Adrenal gland (tissue), 12 donors: Measurements from ENCODE around the gene CATSPER3. TPM values are rescaled to one million over a fixed set of nuclear protein-coding genes. Genes with fewer than 3 reads are reported as not detected.

ENCODE experiments used
- DNase-seq, 7 donors: peaks; one replicate each; pipeline ENCODE4 v3.0.0-alpha.2; 2019 to 2020
- H3K27ac ChIP-seq, 5 donors: fragments of 200-600 bp; sonication (generic) in 4 of 5; 1 replicate in 3 of 5; 2 replicates in 2 of 5; pipeline versions ENCODE4 v1.5.1 to v1.8.0; 2016 to 2020; ENCODE audit warnings: mild to moderate bottlenecking in 1 of 5
- H3K27me3 ChIP-seq: fragments of 200-600 bp; 2 replicates; pipeline ENCODE4 v1.8.0; 2021
- H3K36me3 ChIP-seq, 2 donors: fragments of 200-600 bp; replicated peaks in 1 of 2; 1 replicate in 1 of 2; 2 replicates in 1 of 2; pipeline versions ENCODE4 v1.5.1 to v1.8.0; 2018 to 2022
- H3K4me1 ChIP-seq, 2 donors: fragments of 200-600 bp; replicated peaks in 1 of 2; 1 replicate in 1 of 2; 2 replicates in 1 of 2; pipeline versions ENCODE4 v1.5.1 to v1.8.0; 2018 to 2021
- H3K4me3 ChIP-seq, 4 donors: fragments of 200-600 bp; sonication (generic) in 3 of 4; one replicate each; pipeline ENCODE4 v1.5.1; 2016 to 2018
- H3K9me3 ChIP-seq, 3 donors: fragments of 200-600 bp; sonication (generic) in 1 of 3; replicated peaks in 1 of 3; 1 replicate in 2 of 3; 2 replicates in 1 of 3; pipeline versions ENCODE4 v1.5.1 to v1.8.0; 2016 to 2021
- CTCF ChIP-seq, 6 experiments: fragments of 450-650 bp in 4 of 6; fragments of 200-600 bp in 2 of 6; sonication (generic) in 1 of 6; IDR thresholded peaks; 1 replicate in 5 of 6; 2 replicates in 1 of 6; pipeline versions ENCODE4 v1.5.1 to v1.8.0; 2016 to 2021; ENCODE audit warnings: antibody characterized with exemption in 6 of 6, mild to moderate bottlenecking in 2 of 6, moderate library complexity in 1 of 6
- POLR2A ChIP-seq, 2 donors: fragments of 450-650 bp; IDR thresholded peaks; one replicate each; pipeline ENCODE4 v1.6.1; 2017; ENCODE audit warnings: antibody characterized with exemption in 2 of 2, mild to moderate bottlenecking in 2 of 2, moderate library complexity in 1 of 2
- WGBS, 4 donors: extraction: QIAGEN DNeasy Blood & Tissue Kit in 2 of 4; methylation state at CpG; one replicate each; pipeline versions ENCODE4 v1.1.5 to v1.1.7; 2013 to 2017; 5-methylcytosine and 5-hydroxymethylcytosine counted together
- intact Hi-C, 2 donors: fragments of 100-400 bp; cut with DNase I; formaldehyde crosslinking; loops; one replicate each; pipeline versions ENCODE4 v1.14.1 to v1.15.0; 2022 to 2023
- polyA plus RNA-seq, 3 donors: library from polyadenylated mRNA; stranded (reverse); fragments of 200-250 nt in 2 of 3; fragments of 350-450 nt in 1 of 3; fragmentation: Illumina TruSeq in 1 of 3; extraction: RNeasy Lipid Tissue Mini Kit (QIAGEN cat#74804) in 1 of 3; gene quantifications; one replicate each; pipeline ENCODE4 v1.2.3, GENCODE V29; 2013 to 2014
- total RNA-seq, 9 donors: library from RNA; depleted of rRNA in 4 of 9; stranded (reverse); fragments of >200 nt in 4 of 9; fragments of 120-200 nt in 1 of 9; fragmentation: NEBNext Ultra II Directional in 1 of 9; extraction: Animal tissue kit (Norgen Biotek cat#: 25700) in 1 of 9; gene quantifications; one replicate each; pipeline versions ENCODE4 v1.1.0 to v1.2.4, GENCODE V29; 2013 to 2023
- donor health status: healthy with polysubstance abuse.
- donor health status: Bipolar disorder and iron deficiency.
- donor health status: DM: yes; HTN: yes; CAD: no.
- donor health status: DM: no; HTN: no; CAD: no.
- donor health status: DM: no; HTN: no; CAD: no.
- donor health status: DM: yes; HTN: yes; CAD: no.

The CATSPER3 gene
- total and polyA plus RNA-seq, 12 donors = 0.28 to 2.7 (median 0.80) TPM; not detected in 2

- H3K4me3 ChIP-seq = no peak overlapping the region
- H3K9me3 ChIP-seq = no peaks in the 10 kb centered on the region
- H3K4me1 ChIP-seq = peaks cover 4 to 7% of the 10 kb centered on the region in 2 donors
- DNase-seq = no peak
- H3K27me3 ChIP-seq = peaks cover 44% of the 10 kb centered on the region
- no peaks in the 10 kb centered on the region for H3K36me3 ChIP-seq
- intact Hi-C loops = no loop called here
- WGBS, 4 donors = 84 to 91% (median 88%) methylated on average over 14 to 15 of the region's 15 CpGs
- H3K27ac ChIP-seq = no peak overlapping the region
- no peak for TF ChIP-seq CTCF (IDR thresholded peaks at IDR 0.05)
- no peak for TF ChIP-seq POLR2A (IDR thresholded peaks at IDR 0.05)
Measured at GRCh38 chr5:135025730-135026644, 58.3 kb downstream of the CATSPER3 start.

- Histone ChIP-seq H3K4me3 (no peak overlapping the region), H3K27ac (no peak overlapping the region), H3K9me3 (no peaks in the 10 kb centered on the region), H3K27me3 (peaks cover 52% of the 10 kb centered on the region), H3K4me1 (peaks cover 7 to 11% of the 10 kb centered on the region in 2 donors), H3K36me3 (no peaks in the 10 kb centered on the region)
- 82 to 88% (median 84%) methylated on average over 1 to 12 of the region's 12 CpGs for WGBS, 4 donors
- no peak for TF ChIP-seq CTCF (IDR thresholded peaks at IDR 0.05)
- TF ChIP-seq POLR2A (IDR thresholded peaks at IDR 0.05) = no peak
- DNase-seq = no peak
- intact Hi-C loops = no loop called here
Measured at GRCh38 chr5:135026645-135027265, 59.0 kb downstream of the CATSPER3 start.

- Histone ChIP-seq H3K36me3 (no peaks in the 10 kb centered on the region), H3K27me3 (peaks cover 57% of the 10 kb centered on the region), H3K4me3 (no peak overlapping the region), H3K4me1 (peaks cover 7 to 12% of the 10 kb centered on the region in 2 donors), H3K27ac (no peak overlapping the region), H3K9me3 (no peaks in the 10 kb centered on the region)
- no peak for DNase-seq
- intact Hi-C loops = no loop called here
- WGBS, 4 donors = 41 to 63% (median 50%) methylated on average over 1 to 29 of the region's 29 CpGs
- TF ChIP-seq POLR2A (IDR thresholded peaks at IDR 0.05) (no peak), CTCF (IDR thresholded peaks at IDR 0.05) (no peak)
Measured at GRCh38 chr5:135027266-135027696, 59.6 kb downstream of the CATSPER3 start.
